GM18520 (cell line): ENCODE results near the gene NDFIP1.
A peak's percentile ranks its signal among the peaks of the same experiment; 100 is the strongest.
"Not testable (repeated sequence)": the region's sequence is repeated elsewhere in the genome, so short reads cannot be mapped to it uniquely, and the experiment has no call there.

Experiments
- ATAC-seq: cut with Tn5 transposase; IDR thresholded peaks from one replicate; pipeline ENCODE4 v1.9.1; 2021; ENCODE audit not compliant: unreplicated experiment

The NDFIP1 gene

DNA sequence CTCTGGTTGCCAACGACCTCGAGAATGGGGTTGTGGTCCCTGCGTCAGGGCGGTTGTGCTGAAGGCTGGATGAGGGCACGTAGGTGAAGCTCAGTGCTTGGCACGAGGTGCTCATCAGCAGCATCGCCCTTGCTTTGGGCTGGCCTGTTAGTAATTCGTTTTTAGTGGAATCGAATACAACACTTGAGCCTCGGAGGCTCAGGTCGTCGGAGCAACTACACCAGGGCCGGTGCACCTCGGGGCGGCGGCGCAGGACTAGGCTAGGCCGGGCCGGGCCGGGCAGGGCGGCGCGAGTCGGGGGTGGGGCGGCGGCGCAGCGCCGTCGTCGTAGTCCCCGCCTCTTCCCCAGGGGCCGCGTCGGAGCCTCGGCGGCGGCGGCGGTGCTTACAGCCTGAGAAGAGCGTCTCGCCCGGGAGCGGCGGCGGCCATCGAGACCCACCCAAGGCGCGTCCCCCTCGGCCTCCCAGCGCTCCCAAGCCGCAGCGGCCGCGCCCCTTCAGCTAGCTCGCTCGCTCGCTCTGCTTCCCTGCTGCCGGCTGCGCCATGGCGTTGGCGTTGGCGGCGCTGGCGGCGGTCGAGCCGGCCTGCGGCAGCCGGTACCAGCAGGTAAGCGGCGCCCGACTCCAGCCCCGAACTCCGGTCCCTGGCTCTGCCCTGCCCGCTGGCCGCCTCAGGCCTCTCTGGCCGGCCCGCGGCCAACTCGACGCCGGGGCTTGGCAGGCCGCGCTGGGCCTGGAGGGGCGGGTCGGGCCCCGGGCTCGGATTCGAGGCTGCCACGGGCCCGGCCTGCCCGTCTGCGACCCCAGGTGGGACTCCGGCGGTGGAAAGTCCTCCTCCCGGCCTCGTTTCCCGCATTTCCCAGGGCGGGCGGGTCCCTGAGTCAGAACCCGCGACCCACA is at the start of gene NDFIP1:
NDFIP1 (plus strand) TSS at position 348 of the 899 bp plus-strand sequence; CDS start at position 544, 196 bp downstream.
- peak; percentile 88 for ATAC-seq

- no peak for ATAC-seq
Measured at GRCh38 chr5:142059304-142059940, 49.2 kb upstream of the NDFIP1 start.

DNA sequence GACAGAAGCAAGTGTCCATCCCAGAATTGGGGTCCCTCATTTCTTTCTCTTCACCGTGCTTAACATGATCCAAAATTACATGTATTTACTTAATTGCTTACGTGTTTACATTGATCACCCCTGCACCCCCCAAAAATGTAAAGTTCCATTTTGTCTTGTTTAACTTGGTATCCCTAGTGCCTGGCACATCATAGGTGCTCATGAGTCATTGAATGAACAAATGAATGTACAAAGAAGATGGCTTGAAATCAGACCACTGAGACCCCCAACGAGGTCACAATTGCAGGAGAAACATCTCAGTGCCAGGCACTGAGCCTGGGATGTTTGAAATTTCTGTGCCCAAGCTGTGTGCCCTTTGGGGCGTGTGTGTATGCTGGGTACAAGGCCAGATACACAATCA is 45.2 kb upstream of the NDFIP1 start:
- no peak for ATAC-seq

GRCh38 chr5:142063878-142064331 is 44.7 kb upstream of the NDFIP1 start:
- no peak for ATAC-seq

- no peak for ATAC-seq
Measured at GRCh38 chr5:142065273-142065672, 43.3 kb upstream of the NDFIP1 start.

DNA sequence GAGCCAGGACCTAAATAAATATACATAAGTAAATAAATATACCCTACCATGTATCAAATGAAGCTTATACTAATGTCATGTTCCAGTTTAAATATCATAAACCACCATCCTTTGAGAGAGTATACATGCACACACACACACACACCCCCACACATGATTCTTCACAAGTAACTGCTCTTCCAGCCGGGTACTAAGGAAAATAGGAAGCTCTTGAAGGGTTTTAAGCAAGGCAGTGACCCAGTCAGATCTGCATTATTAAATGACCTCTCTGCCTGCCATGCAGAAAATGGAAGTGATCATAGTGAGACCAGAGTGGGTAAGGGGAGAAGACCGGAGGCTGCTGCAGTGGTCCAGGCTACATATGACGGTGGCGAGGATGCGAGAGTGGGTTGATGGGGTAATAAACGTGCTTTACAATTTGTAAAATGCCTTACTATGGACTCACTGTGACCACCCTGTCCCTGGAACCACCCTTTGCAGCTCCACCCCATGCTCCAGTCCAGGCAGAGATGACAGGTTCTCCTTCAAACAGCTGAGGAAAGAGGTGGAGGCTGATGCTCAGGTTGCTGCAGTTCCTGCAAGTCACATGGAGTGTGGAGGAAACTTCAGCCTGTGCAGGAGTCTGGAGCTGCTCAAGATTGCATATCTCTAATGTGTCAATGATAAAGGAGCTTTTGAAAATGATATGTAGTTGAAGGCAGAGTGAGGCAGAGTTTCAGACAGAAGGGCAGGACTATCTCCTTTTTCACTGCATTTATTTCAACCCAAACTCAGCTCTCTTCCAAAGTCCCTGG is 38.8 kb upstream of the NDFIP1 start:
- no peak for ATAC-seq

GRCh38 chr5:142070734-142071133 is 37.8 kb upstream of the NDFIP1 start:
- ATAC-seq, result no peak

DNA sequence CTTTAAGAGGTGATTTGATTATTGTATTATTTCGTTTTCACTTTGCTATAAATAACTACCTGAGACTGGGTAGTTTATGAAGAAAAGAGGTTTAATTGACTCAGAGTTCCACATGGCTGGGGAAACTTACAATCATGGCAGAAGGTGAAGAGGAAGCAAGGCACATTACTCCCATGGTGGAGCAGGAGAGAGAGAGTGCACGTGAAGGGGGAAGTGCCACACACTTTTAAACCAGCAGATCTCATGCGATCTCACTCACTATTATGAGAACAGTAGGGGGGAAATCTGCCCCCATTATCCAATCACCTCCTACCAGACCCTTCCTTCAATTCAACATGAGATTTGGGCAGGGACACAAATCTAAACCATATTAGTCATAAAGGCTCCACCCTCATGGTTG is 36.1 kb upstream of the NDFIP1 start:
- ATAC-seq, result no peak

- ATAC-seq, result no peak
Measured at GRCh38 chr5:142073362-142073988, 35.1 kb upstream of the NDFIP1 start.

GRCh38 chr5:142074006-142074405 is 34.6 kb upstream of the NDFIP1 start:
- no peak for ATAC-seq

- ATAC-seq, result no peak
Measured at GRCh38 chr5:142078221-142078620, 30.4 kb upstream of the NDFIP1 start.

DNA sequence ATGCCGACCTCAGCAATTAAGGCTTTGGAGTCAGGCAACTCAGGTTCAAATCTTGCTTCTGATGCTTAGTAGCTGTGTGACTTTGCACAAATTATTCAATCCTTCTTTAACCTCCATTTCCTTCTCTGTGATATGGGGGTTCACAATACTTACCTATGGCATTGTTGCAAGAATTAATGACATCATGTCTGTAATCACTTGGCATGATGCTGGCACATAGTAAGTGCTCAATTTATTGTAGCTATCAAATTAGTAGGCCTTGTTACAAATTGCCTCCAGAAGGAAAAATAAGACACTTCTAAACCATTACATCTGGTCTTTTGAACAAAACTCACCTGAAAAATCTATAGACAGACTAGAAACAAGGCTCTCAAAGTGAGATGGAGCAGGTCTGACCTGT is 29.9 kb upstream of the NDFIP1 start:
- no peak for ATAC-seq

- no peak for ATAC-seq
Measured at GRCh38 chr5:142079306-142079721, 29.3 kb upstream of the NDFIP1 start.

- no peak for ATAC-seq
Measured at GRCh38 chr5:142080248-142080647, 28.3 kb upstream of the NDFIP1 start.

- no peak for ATAC-seq
Measured at GRCh38 chr5:142082182-142082781, 26.3 kb upstream of the NDFIP1 start.

GRCh38 chr5:142086229-142086628 is 22.4 kb upstream of the NDFIP1 start:
- ATAC-seq, result no peak

GRCh38 chr5:142086679-142087078 is 21.9 kb upstream of the NDFIP1 start:
- no peak for ATAC-seq

GRCh38 chr5:142087920-142088679 is 20.5 kb upstream of the NDFIP1 start:
- no peak for ATAC-seq

- not testable (repeated sequence) for ATAC-seq
Measured at GRCh38 chr5:142088855-142089479, 19.6 kb upstream of the NDFIP1 start.
